ENCODE data around the gene ECSIT. TPM values are rescaled to one million over a fixed set of nuclear protein-coding genes. Genes with fewer than 3 reads are reported as not detected.

ECSIT gene
- total and polyA plus RNA-seq, 12 donors, result 28.7 to 122 (median 67.0) TPM

- intact Hi-C loops (cut with DNase I), result no loop called here
These were observed 24.4 kb downstream of the ECSIT start for GRCh38 chr19:11504502-11505031.

GRCh38 chr19:11499890-11500420 lies 29.0 kb downstream of the ECSIT start:
- intact Hi-C loops (cut with DNase I), result no loop called here
- no peaks in the 10 kb centered on the region for H3K27me3 ChIP-seq
- no peaks in the 10 kb centered on the region for H3K9me3 ChIP-seq (replicated peaks in 1 of 3)
- 74 to 89% (median 80%) methylated on average over 7 of the region's 7 CpGs for WGBS, 4 donors
- TF ChIP-seq CTCF (IDR thresholded peaks at IDR 0.05), result no peak
- TF ChIP-seq POLR2A (IDR thresholded peaks at IDR 0.05), result no peak
- DNase-seq, result no peak
- H3K27ac ChIP-seq, result no peak overlapping the region
- H3K36me3 ChIP-seq (replicated peaks in 1 of 2), result no peaks in the 10 kb centered on the region
- no peak overlapping the region for H3K4me3 ChIP-seq
- H3K4me1 ChIP-seq (replicated peaks in 1 of 2), result peaks cover 21 to 25% of the 10 kb centered on the region in 2 donors

More at GRCh38 chr19:11504502-11505031, 24.4 kb downstream of the ECSIT start:
- peak overlapping the region in 4 of 5 donors; percentile 47 to 94 (median 90) for H3K27ac ChIP-seq
- peak overlapping the region in 2 of 4 donors; percentile 82 to 87 for H3K4me3 ChIP-seq
- TF ChIP-seq POLR2A (IDR thresholded peaks at IDR 0.05) (no peak), CTCF (IDR thresholded peaks at IDR 0.05) (no peak)
- H3K4me1 ChIP-seq (replicated peaks in 1 of 2), result peaks cover 5 to 12% of the 10 kb centered on the region in 2 donors
- DNase-seq, result no peak
- no peaks in the 10 kb centered on the region for H3K9me3 ChIP-seq (replicated peaks in 1 of 3)
- no peaks in the 10 kb centered on the region for H3K36me3 ChIP-seq (replicated peaks in 1 of 2)
- H3K27me3 ChIP-seq, result no peaks in the 10 kb centered on the region
- WGBS, 4 donors, result 46 to 53% (median 52%) methylated on average over 6 to 7 of the region's 7 CpGs

- intact Hi-C loops (cut with DNase I), result no loop called here
- no peaks in the 10 kb centered on the region for H3K9me3 ChIP-seq (replicated peaks in 1 of 3)
These were observed 29.7 kb downstream of the ECSIT start for GRCh38 chr19:11499220-11499726.

More at GRCh38 chr19:11499220-11499726, 29.7 kb downstream of the ECSIT start:
- no peak for TF ChIP-seq POLR2A (IDR thresholded peaks at IDR 0.05)
- TF ChIP-seq CTCF (IDR thresholded peaks at IDR 0.05), result no peak
- Histone ChIP-seq H3K27ac (no peak overlapping the region), H3K4me1 (replicated peaks in 1 of 2) (peaks cover 20 to 26% of the 10 kb centered on the region in 2 donors), H3K36me3 (replicated peaks in 1 of 2) (no peaks in the 10 kb centered on the region), H3K4me3 (no peak overlapping the region), H3K27me3 (no peaks in the 10 kb centered on the region)
- DNase-seq, result no peak
- 89 to 97% (median 93%) methylated on average over 5 to 6 of the region's 6 CpGs for WGBS, 4 donors

Data from adrenal gland (tissue), 12 donors.